ENCODE measurements around the gene ERC2.

- TF ChIP-seq POLR2A (IDR thresholded peaks at IDR 0.05; ENCODE audit: low read depth, low read length): no peak
- TF ChIP-seq POLR2AphosphoS5 (IDR thresholded peaks at IDR 0.05; ENCODE audit: low read depth, low read length): no peak
Measured at GRCh38 chr3:55658270-55658669, 810.0 kb downstream of the ERC2 start.

Data from GM12892 (cell line).